Neural cell (in vitro differentiated cells): ENCODE results near the gene GIPC3. TPM values are rescaled to one million over a fixed set of nuclear protein-coding genes. Genes with fewer than 3 reads are reported as not detected.
A peak's percentile ranks its signal among the peaks of the same experiment; 100 is the strongest.

Source experiments
- H2AFZ ChIP-seq: fragments of 200-600, 300-800 bp; sonication (generic), shearing (Covaris generic); 2 replicates; pipeline ENCODE4 v1.6.0; 2014; ENCODE audit warnings: low read depth, mild to moderate bottlenecking, antibody characterized with exemption, low read length, moderate library complexity
- H3F3A ChIP-seq: fragments of 200-600 bp; shearing (Covaris generic); 2 replicates; pipeline ENCODE4 v1.6.1; 2016; ENCODE audit warnings: mild to moderate bottlenecking, moderate library complexity, mixed read lengths, antibody characterized with exemption, low read length; ENCODE audit not compliant: insufficient read depth, poor library complexity, severe bottlenecking
- H3K27ac ChIP-seq: fragments of 200-600, 300-800 bp; sonication (generic), shearing (Covaris generic); 2 replicates; pipeline ENCODE4 v1.5.1; 2014; ENCODE audit warnings: mild to moderate bottlenecking, low read length, moderate library complexity
- H3K27me3 ChIP-seq: fragments of 300-800, 200-600 bp; sonication (generic), shearing (Covaris generic); 2 replicates; pipeline ENCODE4 v1.6.0; 2014; ENCODE audit warnings: mild to moderate bottlenecking, low read depth, low read length, moderate library complexity; ENCODE audit not compliant: insufficient read depth
- H3K36me3 ChIP-seq: fragments of 300-800, 200-600 bp; sonication (generic), shearing (Covaris generic); 2 replicates; pipeline ENCODE4 v1.5.1; 2014; ENCODE audit warnings: mild to moderate bottlenecking, antibody characterized with exemption, low read length, moderate library complexity; ENCODE audit not compliant: insufficient read depth
- H3K4me2 ChIP-seq: fragments of 300-800, 200-600 bp; sonication (generic), shearing (Covaris generic); 2 replicates; pipeline ENCODE4 v1.6.0; 2014; ENCODE audit warnings: mild to moderate bottlenecking, low read length
- H3K4me3 ChIP-seq: fragments of 300-800, 200-600 bp; sonication (generic), shearing (Covaris generic); 2 replicates; pipeline ENCODE4 v1.5.1; 2014; ENCODE audit warnings: mild to moderate bottlenecking, low read length, moderate library complexity
- H3K79me2 ChIP-seq: fragments of 200-600 bp; shearing (Covaris generic); replicated peaks from 2 replicates; pipeline ENCODE4 v1.6.0; 2014; ENCODE audit warnings: mild to moderate bottlenecking, low read length, moderate library complexity; ENCODE audit not compliant: insufficient read depth
- H3K9ac ChIP-seq: fragments of 300-800, 200-600 bp; sonication (generic), shearing (Covaris generic); 2 replicates; pipeline ENCODE4 v1.6.1; 2016; ENCODE audit warnings: mild to moderate bottlenecking, low read length, mixed read lengths
- H3K9me2 ChIP-seq: fragments of 200-600 bp; shearing (Covaris generic); 2 replicates; pipeline ENCODE4 v1.6.1; 2016; ENCODE audit warnings: mild to moderate bottlenecking, low read length, mixed read lengths; ENCODE audit not compliant: insufficient read depth
- H3K9me3 ChIP-seq: fragments of 200-600, 300-800 bp; sonication (generic), shearing (Covaris generic); 2 replicates; pipeline ENCODE4 v1.6.1; 2016; ENCODE audit warnings: mild to moderate bottlenecking, mixed run types, low read length, moderate library complexity, mixed read lengths
- H4K20me1 ChIP-seq: fragments of 200-600 bp; shearing (Covaris generic); 2 replicates; pipeline ENCODE4 v1.6.1; 2016; ENCODE audit warnings: mild to moderate bottlenecking, mixed run types; ENCODE audit not compliant: insufficient read depth
- CTCF ChIP-seq: fragments of 450-650 bp; IDR thresholded peaks from 2 replicates; pipeline ENCODE4 v1.5.1; 2014; ENCODE audit warnings: antibody characterized with exemption, mild to moderate bottlenecking, moderate library complexity; ENCODE audit not compliant: poor library complexity, severe bottlenecking
- EP300 ChIP-seq: fragments of 450-650 bp; conservative IDR thresholded peaks from 2 replicates; pipeline ENCODE4 v1.6.1; 2014; ENCODE audit warnings: antibody characterized with exemption, mild to moderate bottlenecking, moderate library complexity; ENCODE audit not compliant: poor library complexity, severe bottlenecking
- EZH2 ChIP-seq: fragments of 200-600, 300-800 bp; shearing (Covaris generic), sonication (generic); IDR thresholded peaks from 2 replicates; pipeline ENCODE4 v1.6.1; 2014; ENCODE audit warnings: antibody characterized with exemption, low read length, borderline replicate concordance, mild to moderate bottlenecking; ENCODE audit not compliant: insufficient read depth, poor library complexity, severe bottlenecking
- MXI1 ChIP-seq: fragments of 450-650 bp; conservative IDR thresholded peaks from 2 replicates; pipeline ENCODE4 v1.6.1; 2014; ENCODE audit warnings: antibody characterized with exemption, mild to moderate bottlenecking; ENCODE audit not compliant: poor library complexity, severe bottlenecking
- POLR2AphosphoS5 ChIP-seq: IDR thresholded peaks from 2 replicates; pipeline ENCODE4 v1.6.1; 2012
- RAD21 ChIP-seq: fragments of 450-650 bp; conservative IDR thresholded peaks from 2 replicates; pipeline ENCODE4 v1.6.1; 2014; ENCODE audit warnings: antibody characterized with exemption, mild to moderate bottlenecking, moderate library complexity
- REST ChIP-seq: IDR thresholded peaks from 2 replicates; pipeline ENCODE4 v1.6.1; 2012; ENCODE audit warnings: borderline replicate concordance
- SMC3 ChIP-seq: fragments of 450-650 bp; conservative IDR thresholded peaks from 2 replicates; pipeline ENCODE4 v1.6.1; 2014; ENCODE audit warnings: antibody characterized with exemption, mild to moderate bottlenecking, moderate library complexity; ENCODE audit not compliant: poor library complexity
- TAF1 ChIP-seq: IDR thresholded peaks from 2 replicates; pipeline ENCODE4 v1.6.1; 2012; ENCODE audit warnings: low read depth
- polyA plus RNA-seq: library from polyadenylated mRNA; depleted of rRNA; stranded (reverse); fragments of >200 nt; gene quantifications from 2 replicates; pipeline ENCODE4 v1.2.3, GENCODE V29; 2014

Gene GIPC3
- polyA plus RNA-seq, 1 donor from 2014 or later, result not detected

GRCh38 chr19:3572855-3573161 lies 12.5 kb upstream of the GIPC3 start, which contains the start of gene HMG20B:
Gene HMG20B (plus strand): TSS chr19:3572944. CDS start chr19:3573310, 366 bp downstream.
- no peak for TF ChIP-seq CTCF
- TF ChIP-seq RAD21, result no peak
- no peak for TF ChIP-seq POLR2AphosphoS5
- no peak for TF ChIP-seq SMC3
- Histone ChIP-seq H3K27me3 (no peaks in the 10 kb centered on the region), H3K9ac (peak within 1 kb of the TSS; percentile 45), H3K4me2 (peak within 1 kb of the TSS; percentile 10), H3K4me3 (peak within 1 kb of the TSS; percentile 77), H3F3A (no peaks in the 10 kb centered on the region), H3K27ac (no peak within 1 kb of the TSS), H3K36me3 (no peaks in the 10 kb centered on the region), H3K79me2 (no peaks in the 10 kb centered on the region), H3K9me3 (no peaks in the 10 kb centered on the region), H2AFZ (peak within 1 kb of the TSS; percentile 41), H4K20me1 (no peaks in the 10 kb centered on the region), H3K9me2 (no peaks in the 10 kb centered on the region)

- Histone ChIP-seq H4K20me1 (no peaks in the 10 kb centered on the region), H3K27me3 (no peaks in the 10 kb centered on the region), H3K36me3 (no peaks in the 10 kb centered on the region), H2AFZ (peak overlapping the region; percentile 27), H3K9me3 (no peaks in the 10 kb centered on the region), H3K4me3 (peak overlapping the region; percentile 77), H3K9ac (peak overlapping the region; percentile 29), H3F3A (no peaks in the 10 kb centered on the region), H3K79me2 (no peaks in the 10 kb centered on the region), H3K4me2 (no peak overlapping the region), H3K27ac (no peak overlapping the region), H3K9me2 (no peaks in the 10 kb centered on the region)
- TF ChIP-seq MXI1 (peak; percentile 24), SMC3 (no peak)
These were observed 12.0 kb upstream of the GIPC3 start for GRCh38 chr19:3573162-3573857.

- Histone ChIP-seq H3K4me2 (no peak overlapping the region), H3K79me2 (no peaks in the 10 kb centered on the region), H3K36me3 (no peaks in the 10 kb centered on the region), H2AFZ (no peak overlapping the region), H4K20me1 (no peaks in the 10 kb centered on the region), H3K9me3 (no peaks in the 10 kb centered on the region), H3K27ac (no peak overlapping the region), H3K9ac (no peak overlapping the region), H3F3A (no peaks in the 10 kb centered on the region), H3K9me2 (no peaks in the 10 kb centered on the region), H3K27me3 (no peaks in the 10 kb centered on the region), H3K4me3 (peak overlapping the region; percentile 77)
- TF ChIP-seq CTCF (no peak), RAD21 (no peak), EZH2 (no peak), EP300 (no peak), MXI1 (no peak), REST (no peak), POLR2AphosphoS5 (no peak), SMC3 (no peak), TAF1 (no peak)
These were observed 11.2 kb upstream of the GIPC3 start for GRCh38 chr19:3573858-3574637.
